Measurements from ENCODE around the gene AGBL4.

GRCh38 chr1:48948562-48948961 is 1075.2 kb downstream of the AGBL4 start:
- TF ChIP-seq EZH2 (IDR thresholded peaks at IDR 0.05; ENCODE audit: low read length) (no peak), CTCF (optimal IDR thresholded peaks at IDR 0.05 in 1 of 3, IDR thresholded peaks at IDR 0.05 in 1 of 3, conservative IDR thresholded peaks at IDR 0.05 in 1 of 3; ENCODE audit: extremely low read depth in 1 of 3, insufficient read depth in 2 of 3, low read length in 3 of 3) (no peak)

Data from keratinocyte (primary cell).